Epithelial cell of esophagus (primary cell): ENCODE results near the gene ANO1.
A peak's percentile ranks its signal among the peaks of the same experiment; 100 is the strongest.

Experiments used
- DNase-seq: peaks from one replicate; pipeline ENCODE4 v3.0.0; 2010; ENCODE audit warnings: low read depth
- H3K4me3 ChIP-seq: 2 replicates; pipeline ENCODE4 v1.5.1; 2011; ENCODE audit warnings: mild to moderate bottlenecking, low read length, control low read depth
- TF ChIP-seq, protein P1 (sequence below): IDR thresholded peaks from 2 replicates; pipeline ENCODE4 v1.5.1; 2011; ENCODE audit warnings: low read depth, mild to moderate bottlenecking, low read length, control low read depth, inconsistent platforms; ENCODE audit not compliant: insufficient read depth; ENCODE audit errors: missing control alignments

ANO1 gene

DNA sequence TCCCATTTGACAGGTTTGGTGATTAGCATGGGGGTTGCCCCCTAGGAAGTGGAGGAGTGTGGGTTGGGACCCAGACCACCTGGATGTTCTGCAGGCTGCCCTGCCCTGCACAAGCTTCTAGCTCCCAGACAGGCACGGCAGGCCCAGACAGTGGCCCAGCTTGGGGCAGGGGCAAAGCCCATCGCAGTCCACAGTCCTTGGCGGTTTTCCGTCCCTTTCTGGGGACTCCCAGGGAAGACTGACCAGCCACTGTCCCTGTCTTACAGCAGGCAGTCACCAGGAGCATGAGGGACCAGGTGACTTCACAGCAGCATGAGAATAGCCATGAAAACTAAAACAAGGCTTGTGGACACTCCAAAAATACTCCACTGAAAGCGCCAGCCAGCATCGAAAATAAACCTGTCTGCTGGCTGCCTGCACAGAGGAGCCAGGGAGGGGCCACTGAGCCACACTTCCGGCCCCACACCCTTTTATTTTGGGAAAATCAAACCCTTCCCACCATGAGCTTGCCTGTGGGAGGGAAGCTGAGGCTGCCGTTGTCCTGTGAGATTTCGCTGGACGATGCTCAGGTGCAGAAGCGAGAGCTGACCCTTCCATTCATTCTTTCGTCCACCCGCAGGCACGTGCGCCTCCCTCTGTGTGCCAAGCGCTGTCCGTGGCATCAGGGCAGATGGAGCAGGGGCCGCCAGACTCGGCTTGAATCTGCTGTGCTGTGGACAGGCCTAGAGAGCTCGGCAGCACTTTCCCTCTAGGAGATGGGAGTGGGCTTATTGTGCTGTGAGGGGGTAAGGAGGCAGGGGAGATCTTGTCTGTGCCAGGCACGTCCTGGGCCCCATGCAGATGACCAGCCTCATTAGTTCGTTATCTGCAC lies 153.0 kb downstream of the ANO1 start:
- TF ChIP-seq, protein P1, sequence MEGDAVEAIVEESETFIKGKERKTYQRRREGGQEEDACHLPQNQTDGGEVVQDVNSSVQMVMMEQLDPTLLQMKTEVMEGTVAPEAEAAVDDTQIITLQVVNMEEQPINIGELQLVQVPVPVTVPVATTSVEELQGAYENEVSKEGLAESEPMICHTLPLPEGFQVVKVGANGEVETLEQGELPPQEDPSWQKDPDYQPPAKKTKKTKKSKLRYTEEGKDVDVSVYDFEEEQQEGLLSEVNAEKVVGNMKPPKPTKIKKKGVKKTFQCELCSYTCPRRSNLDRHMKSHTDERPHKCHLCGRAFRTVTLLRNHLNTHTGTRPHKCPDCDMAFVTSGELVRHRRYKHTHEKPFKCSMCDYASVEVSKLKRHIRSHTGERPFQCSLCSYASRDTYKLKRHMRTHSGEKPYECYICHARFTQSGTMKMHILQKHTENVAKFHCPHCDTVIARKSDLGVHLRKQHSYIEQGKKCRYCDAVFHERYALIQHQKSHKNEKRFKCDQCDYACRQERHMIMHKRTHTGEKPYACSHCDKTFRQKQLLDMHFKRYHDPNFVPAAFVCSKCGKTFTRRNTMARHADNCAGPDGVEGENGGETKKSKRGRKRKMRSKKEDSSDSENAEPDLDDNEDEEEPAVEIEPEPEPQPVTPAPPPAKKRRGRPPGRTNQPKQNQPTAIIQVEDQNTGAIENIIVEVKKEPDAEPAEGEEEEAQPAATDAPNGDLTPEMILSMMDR: no peak
- no peak for DNase-seq
- no peak overlapping the region for H3K4me3 ChIP-seq

DNA sequence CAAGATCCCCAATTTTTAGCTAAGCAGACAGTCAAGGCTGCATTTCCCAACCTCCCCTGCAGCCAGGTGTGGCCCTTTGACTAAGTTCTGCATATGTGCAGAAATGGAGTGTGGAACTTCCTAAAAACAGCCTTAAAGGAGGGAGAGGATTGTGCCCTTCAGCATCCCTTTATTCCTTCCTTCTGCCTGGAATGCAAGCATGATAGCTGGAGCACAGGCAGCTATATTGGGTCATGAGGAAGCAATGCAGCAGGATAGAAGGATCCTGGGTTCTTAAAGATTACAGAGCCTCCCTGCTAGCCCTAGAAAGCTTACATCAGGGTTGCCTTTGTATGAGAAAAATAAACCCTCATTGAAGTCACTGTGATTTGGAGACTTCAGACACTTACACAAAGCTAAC lies 154.9 kb downstream of the ANO1 start:
- no peak overlapping the region for H3K4me3 ChIP-seq
- TF ChIP-seq, protein P1: no peak
- DNase-seq: no peak

DNA sequence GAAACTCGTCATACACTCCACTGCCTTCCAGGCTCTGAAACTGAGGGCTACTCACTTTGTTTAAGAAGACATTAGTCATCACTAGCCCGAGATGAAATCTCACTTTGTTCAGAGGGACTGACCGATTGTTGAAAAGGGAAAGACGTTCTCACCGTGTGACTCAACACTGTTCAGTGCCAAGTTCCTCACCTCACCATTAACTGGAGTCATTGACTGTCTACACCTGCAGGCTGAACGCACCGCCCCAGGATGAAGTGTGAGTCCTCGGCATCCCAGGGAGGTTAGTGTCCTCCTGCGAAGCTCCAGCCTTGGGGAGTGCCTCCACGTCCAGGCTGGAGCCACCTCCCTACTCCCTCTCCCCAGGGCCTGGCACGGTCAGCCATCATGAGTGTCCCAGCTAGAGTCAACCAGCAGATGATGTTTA lies 155.4 kb downstream of the ANO1 start:
- no peak overlapping the region for H3K4me3 ChIP-seq
- TF ChIP-seq, protein P1: no peak
- DNase-seq: peak; percentile 100

DNA sequence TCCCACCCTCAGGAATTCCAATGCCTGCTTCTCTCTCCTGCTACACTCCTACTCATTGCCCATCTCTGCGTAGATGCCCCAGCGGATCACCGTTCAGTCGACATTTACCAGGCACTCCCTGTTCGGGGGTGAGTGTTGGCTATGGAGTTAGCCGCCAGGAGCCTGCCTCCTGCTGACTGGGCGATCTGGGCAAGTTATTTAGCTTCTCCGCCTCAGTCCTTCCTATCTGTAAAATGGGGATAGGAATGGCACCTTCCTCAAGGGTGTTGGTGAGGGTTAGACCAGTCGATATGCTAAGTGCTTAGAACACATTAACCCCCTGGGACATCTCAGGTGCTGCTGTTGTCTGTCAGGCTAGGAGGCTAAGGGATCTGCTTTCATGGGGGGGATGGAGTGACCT lies 155.8 kb downstream of the ANO1 start:
- no peak overlapping the region for H3K4me3 ChIP-seq
- TF ChIP-seq, protein P1: no peak
- DNase-seq: no peak
